H4 (cell line): Measurements from ENCODE around the gene SRSF12. TPM values are rescaled to one million over a fixed set of nuclear protein-coding genes. Genes with fewer than 3 reads are reported as not detected.

Experiments used
- total RNA-seq: library from RNA; depleted of rRNA; stranded (reverse); fragments of >200 nt; shearing (Covaris generic); gene quantifications from 2 replicates; pipeline ENCODE4 v1.2.3, GENCODE V29; 2014; rRNA removed

The SRSF12 gene
- total RNA-seq, 1 experiment from 2014 or later: not detected

Other genes starting within 250 kb of the SRSF12 start
- 16.1 and 18.2 TPM in 2 replicates for gene RNGTT, start 154.5 kb downstream of the SRSF12 start, total RNA-seq
- 22.7 and 24.3 TPM in 2 replicates for gene PNRC1, start 37.3 kb downstream of the SRSF12 start, total RNA-seq
- 4.7 and 4.9 TPM in 2 replicates for gene PM20D2, start 28.0 kb upstream of the SRSF12 start, total RNA-seq
- gene GABRR1, start 99.3 kb upstream of the SRSF12 start, total RNA-seq: not detected in 2 replicates
- 0.08 TPM in 1 of 2 replicates, not detected in the other for gene GABRR2, start 197.2 kb upstream of the SRSF12 start, total RNA-seq
- gene UBE2J1, start 234.7 kb upstream of the SRSF12 start, total RNA-seq: 17.9 and 19.0 TPM in 2 replicates